ENCODE data around the gene WHRN. TPM values are rescaled to one million over a fixed set of nuclear protein-coding genes. Genes with fewer than 3 reads are reported as not detected.

WHRN gene
- total RNA-seq, 1 donor from 2014 or later: 5.2 TPM

DNA sequence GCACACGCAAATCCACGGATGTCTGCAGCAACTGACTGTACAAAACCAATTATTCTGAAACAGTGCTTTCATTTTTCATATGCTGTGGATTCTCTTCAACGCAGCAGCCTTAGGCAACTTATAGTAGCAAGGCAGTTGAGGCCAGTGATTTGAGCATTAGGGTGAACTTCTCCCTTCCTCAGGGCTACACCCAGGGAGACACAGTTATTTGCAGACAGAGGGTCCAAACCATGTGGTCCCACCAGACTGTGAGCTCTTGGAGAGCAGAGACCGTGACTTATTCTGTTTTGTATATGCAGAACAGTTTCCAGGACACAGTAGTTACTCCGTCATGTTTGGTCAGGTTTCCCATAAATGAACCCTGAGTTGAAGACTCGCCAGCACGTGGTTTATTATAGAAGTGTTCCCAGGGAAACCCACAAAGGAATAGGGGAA is 19.0 kb upstream of the WHRN start:
- TF ChIP-seq, protein P1, sequence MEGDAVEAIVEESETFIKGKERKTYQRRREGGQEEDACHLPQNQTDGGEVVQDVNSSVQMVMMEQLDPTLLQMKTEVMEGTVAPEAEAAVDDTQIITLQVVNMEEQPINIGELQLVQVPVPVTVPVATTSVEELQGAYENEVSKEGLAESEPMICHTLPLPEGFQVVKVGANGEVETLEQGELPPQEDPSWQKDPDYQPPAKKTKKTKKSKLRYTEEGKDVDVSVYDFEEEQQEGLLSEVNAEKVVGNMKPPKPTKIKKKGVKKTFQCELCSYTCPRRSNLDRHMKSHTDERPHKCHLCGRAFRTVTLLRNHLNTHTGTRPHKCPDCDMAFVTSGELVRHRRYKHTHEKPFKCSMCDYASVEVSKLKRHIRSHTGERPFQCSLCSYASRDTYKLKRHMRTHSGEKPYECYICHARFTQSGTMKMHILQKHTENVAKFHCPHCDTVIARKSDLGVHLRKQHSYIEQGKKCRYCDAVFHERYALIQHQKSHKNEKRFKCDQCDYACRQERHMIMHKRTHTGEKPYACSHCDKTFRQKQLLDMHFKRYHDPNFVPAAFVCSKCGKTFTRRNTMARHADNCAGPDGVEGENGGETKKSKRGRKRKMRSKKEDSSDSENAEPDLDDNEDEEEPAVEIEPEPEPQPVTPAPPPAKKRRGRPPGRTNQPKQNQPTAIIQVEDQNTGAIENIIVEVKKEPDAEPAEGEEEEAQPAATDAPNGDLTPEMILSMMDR (conservative IDR thresholded peaks at IDR 0.05; ENCODE audit: low read depth, low read length): no peak
- no peak overlapping the region for H3K4me3 ChIP-seq (ENCODE audit: low read depth, low read length)
- no peak for DNase-seq (ENCODE audit: low read depth)

DNA sequence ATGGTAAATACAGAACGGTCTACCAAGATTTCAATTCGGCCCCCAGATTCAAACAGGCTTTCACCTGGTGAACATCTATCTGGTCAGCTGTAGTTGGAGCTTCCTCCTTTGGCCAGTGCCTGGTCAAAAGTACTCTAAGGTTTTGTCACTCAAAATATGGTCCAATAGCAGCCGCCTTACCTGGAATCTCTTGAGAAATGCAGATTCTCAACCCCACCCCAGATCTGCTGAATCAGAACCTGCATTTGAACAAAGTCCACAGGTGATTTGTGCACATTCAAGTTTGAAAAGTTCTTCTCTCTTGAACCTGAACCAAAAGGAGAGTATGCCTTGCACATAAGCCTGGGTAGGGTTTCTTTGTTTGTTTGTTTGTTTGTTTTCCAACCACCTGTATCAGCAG is 17.6 kb upstream of the WHRN start:
- H3K4me3 ChIP-seq (ENCODE audit: low read depth, low read length): no peak overlapping the region
- TF ChIP-seq, protein P1 (conservative IDR thresholded peaks at IDR 0.05; ENCODE audit: low read depth, low read length): no peak
- DNase-seq (ENCODE audit: low read depth): no peak

DNA sequence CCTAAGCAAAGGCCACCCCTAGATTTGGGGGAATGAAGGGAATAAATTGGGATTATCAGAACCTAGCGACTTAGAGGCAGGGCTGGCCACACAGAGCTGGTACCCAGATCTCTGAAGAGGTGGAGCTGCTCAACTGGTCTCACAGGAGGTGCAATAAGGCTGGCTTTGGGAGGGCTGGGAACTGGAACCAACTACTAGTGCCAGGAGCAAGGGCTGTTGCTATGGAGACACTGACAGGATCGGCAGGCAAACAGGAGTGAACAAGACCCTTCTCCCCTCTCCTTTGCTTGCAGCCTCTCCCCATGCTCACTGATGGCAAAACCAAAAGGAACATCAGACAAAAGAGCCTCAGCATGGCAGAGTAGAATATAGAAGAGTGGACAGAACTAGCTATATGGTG is 17.0 kb upstream of the WHRN start:
- TF ChIP-seq, protein P1 (conservative IDR thresholded peaks at IDR 0.05; ENCODE audit: low read depth, low read length): no peak
- DNase-seq (ENCODE audit: low read depth): no peak
- no peak overlapping the region for H3K4me3 ChIP-seq (ENCODE audit: low read depth, low read length)

DNA sequence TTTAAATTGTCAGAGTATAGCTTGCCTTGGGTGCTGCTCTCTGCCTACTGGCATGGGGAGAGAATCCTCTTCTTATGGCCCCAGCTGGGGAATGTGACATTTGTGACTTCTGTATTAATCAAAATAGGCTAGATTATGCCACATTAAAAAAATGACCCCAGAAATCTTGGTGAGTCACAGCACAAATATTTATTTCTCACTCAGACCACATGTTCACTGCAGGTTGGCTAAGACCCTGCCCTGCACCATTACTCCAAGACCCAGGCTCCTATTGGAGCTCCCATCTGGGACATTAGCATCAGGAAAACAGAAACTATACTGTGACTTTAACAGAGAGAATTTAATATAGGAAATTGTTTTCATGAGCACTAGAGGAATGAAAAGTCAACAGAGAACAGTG is 16.6 kb upstream of the WHRN start:
- DNase-seq (ENCODE audit: low read depth): no peak
- no peak overlapping the region for H3K4me3 ChIP-seq (ENCODE audit: low read depth, low read length)
- TF ChIP-seq, protein P1 (conservative IDR thresholded peaks at IDR 0.05; ENCODE audit: low read depth, low read length): no peak

DNA sequence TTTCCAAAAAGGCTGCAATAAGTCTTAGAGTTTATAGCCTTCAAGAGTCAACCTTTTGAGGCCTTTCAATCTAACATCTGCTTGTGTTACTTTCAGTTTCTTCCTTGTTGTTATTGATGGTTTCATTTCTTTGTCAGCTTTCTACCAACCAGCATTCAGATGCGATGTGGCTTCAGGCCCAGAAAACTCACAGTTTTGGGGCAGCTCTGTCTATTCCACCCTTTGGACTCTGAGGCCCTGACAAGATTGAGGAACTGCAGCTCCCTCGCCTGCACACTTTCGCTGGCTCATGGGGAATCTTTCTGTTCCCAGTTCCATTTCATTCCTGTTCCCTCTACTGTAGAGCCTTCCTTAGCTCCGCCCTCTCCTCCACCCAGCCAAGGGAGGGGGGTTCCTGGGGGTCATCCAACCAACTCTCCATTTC is 13.3 kb upstream of the WHRN start:
- no peak for DNase-seq (ENCODE audit: low read depth)
- TF ChIP-seq, protein P1 (conservative IDR thresholded peaks at IDR 0.05; ENCODE audit: low read depth, low read length): no peak
- H3K4me3 ChIP-seq (ENCODE audit: low read depth, low read length): no peak overlapping the region

DNA sequence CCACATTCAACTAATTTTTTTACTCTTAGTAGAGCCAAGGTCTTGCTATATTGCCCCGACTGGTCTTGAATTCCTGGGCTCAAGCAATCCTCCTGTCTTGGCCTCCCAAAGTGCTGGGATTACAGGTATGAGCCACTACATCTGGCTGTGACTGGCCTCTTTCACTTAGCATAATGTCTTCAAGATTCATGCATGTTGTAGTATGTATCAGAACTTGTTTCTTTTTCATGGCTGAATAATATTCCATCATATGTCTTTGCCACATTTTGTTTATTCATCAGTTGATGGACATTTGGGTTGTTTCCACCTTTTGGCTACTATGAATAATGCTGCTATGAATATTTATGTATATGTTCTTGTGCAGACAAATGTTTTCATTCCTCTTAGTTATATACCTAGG is 12.8 kb upstream of the WHRN start:
- DNase-seq (ENCODE audit: low read depth): no peak
- H3K4me3 ChIP-seq (ENCODE audit: low read depth, low read length): no peak overlapping the region
- TF ChIP-seq, protein P1 (conservative IDR thresholded peaks at IDR 0.05; ENCODE audit: low read depth, low read length): no peak

DNA sequence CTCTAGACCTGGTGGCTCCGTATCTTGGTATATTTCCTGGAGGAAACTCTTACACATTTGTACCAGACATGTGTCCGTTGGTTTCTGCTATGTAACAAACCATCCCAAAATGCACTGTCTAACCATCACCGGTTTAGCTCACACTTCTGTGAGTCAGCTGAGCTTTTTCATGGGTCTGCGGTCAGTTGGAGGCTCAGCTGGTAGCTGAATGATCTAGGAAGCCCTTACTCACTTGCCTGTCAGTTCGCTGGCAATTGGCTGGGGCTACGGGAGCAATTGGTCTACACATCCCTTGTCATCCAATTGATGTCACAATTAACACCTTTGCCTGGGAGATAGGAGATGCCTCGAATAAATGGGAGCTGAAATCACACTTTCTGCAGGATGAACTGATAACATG is 11.6 kb upstream of the WHRN start:
- no peak for DNase-seq (ENCODE audit: low read depth)
- TF ChIP-seq, protein P1 (conservative IDR thresholded peaks at IDR 0.05; ENCODE audit: low read depth, low read length): no peak
- H3K4me3 ChIP-seq (ENCODE audit: low read depth, low read length): no peak overlapping the region

Measured in epithelial cell of proximal tubule (primary cell).